Thoracic aorta (tissue), 2 donors: Measurements from ENCODE around the gene EEPD1. TPM values are rescaled to one million over a fixed set of nuclear protein-coding genes. Genes with fewer than 3 reads are reported as not detected.

Experiments used
- ATAC-seq: fragments of 150-250 bp; one replicate; pipeline ENCODE4 v1.8.0; 2017; ENCODE audit warnings: low read depth; ENCODE audit not compliant: insufficient number of reproducible peaks, low FRiP score
- DNase-seq: peaks from one replicate; pipeline ENCODE4 v3.0.0-alpha.2; 2020; ENCODE audit warnings: low spot score
- H3K27ac ChIP-seq, 2 donors: fragments of 200-600 bp; sonication (generic); 1 replicate in 1 of 2; 2 replicates in 1 of 2; pipeline ENCODE4 v1.5.1; 2016; ENCODE audit warnings: mild to moderate bottlenecking in 2 of 2, moderate library complexity in 2 of 2
- H3K27me3 ChIP-seq: fragments of 200-600 bp; sonication (generic); replicated peaks from 2 replicates; pipeline ENCODE4 v1.6.0; 2016; ENCODE audit warnings: mild to moderate bottlenecking; ENCODE audit not compliant: insufficient read depth
- H3K36me3 ChIP-seq: fragments of 200-600 bp; sonication (generic); one replicate; pipeline ENCODE4 v1.5.1; 2016
- H3K4me1 ChIP-seq, 2 donors: fragments of 200-600 bp; sonication (generic); 1 replicate in 1 of 2; 2 replicates in 1 of 2; pipeline versions ENCODE4 v1.5.1 to v1.6.0; 2016; ENCODE audit warnings: low read depth in 2 of 2, mild to moderate bottlenecking in 1 of 2; ENCODE audit not compliant: control insufficient read depth in 1 of 2
- H3K4me3 ChIP-seq: fragments of 200-600 bp; sonication (generic); 2 replicates; pipeline ENCODE4 v1.5.1; 2016; ENCODE audit warnings: mild to moderate bottlenecking
- H3K9me3 ChIP-seq: fragments of 200-600 bp; sonication (generic); 2 replicates; pipeline ENCODE4 v1.5.1; 2016
- CTCF ChIP-seq: fragments of 200-600 bp; sonication (generic); IDR thresholded peaks from one replicate; pipeline ENCODE4 v1.5.1; 2019; ENCODE audit warnings: antibody characterized with exemption
- total RNA-seq, 2 donors: library from RNA; depleted of rRNA; stranded (reverse); fragments of >200 nt; gene quantifications; one replicate each; pipeline versions ENCODE4 v1.1.0 to v1.2.3, GENCODE V29; 2016

The EEPD1 gene
- total RNA-seq, 2 donors from 2014 or later: 14.6 to 17.4 TPM

GRCh38 chr7:36275735-36276284 is 122.8 kb downstream of the EEPD1 start:
- H3K4me1 ChIP-seq: peaks cover 15 to 59% of the 10 kb centered on the region in 2 donors
- no peaks in the 10 kb centered on the region for H3K9me3 ChIP-seq
- no peak for ATAC-seq
- no peak overlapping the region for H3K27ac ChIP-seq
- no peak for TF ChIP-seq CTCF
- no peak overlapping the region for H3K4me3 ChIP-seq
- H3K36me3 ChIP-seq: no peaks in the 10 kb centered on the region
- no peaks in the 10 kb centered on the region for H3K27me3 ChIP-seq
- no peak for DNase-seq

GRCh38 chr7:36276428-36277248 is 123.6 kb downstream of the EEPD1 start:
- H3K9me3 ChIP-seq: no peaks in the 10 kb centered on the region
- H3K27me3 ChIP-seq: no peaks in the 10 kb centered on the region
- TF ChIP-seq CTCF: no peak
- H3K27ac ChIP-seq: no peak overlapping the region
- no peak for ATAC-seq
- no peak overlapping the region for H3K4me3 ChIP-seq
- no peak for DNase-seq
- no peaks in the 10 kb centered on the region for H3K36me3 ChIP-seq
- peaks cover 23 to 67% of the 10 kb centered on the region in 2 donors for H3K4me1 ChIP-seq

GRCh38 chr7:36277249-36277542 is 124.1 kb downstream of the EEPD1 start:
- Histone ChIP-seq H3K4me1 (peaks cover 25 to 72% of the 10 kb centered on the region in 2 donors), H3K27me3 (no peaks in the 10 kb centered on the region), H3K9me3 (no peaks in the 10 kb centered on the region), H3K36me3 (no peaks in the 10 kb centered on the region), H3K27ac (no peak overlapping the region), H3K4me3 (no peak overlapping the region)
- TF ChIP-seq CTCF: no peak
- DNase-seq (no peak), ATAC-seq (no peak)

GRCh38 chr7:36278069-36278619 is 125.1 kb downstream of the EEPD1 start:
- no peaks in the 10 kb centered on the region for H3K9me3 ChIP-seq
- H3K36me3 ChIP-seq: no peaks in the 10 kb centered on the region
- H3K27ac ChIP-seq: no peak overlapping the region
- no peaks in the 10 kb centered on the region for H3K27me3 ChIP-seq
- DNase-seq (no peak), ATAC-seq (no peak)
- peaks cover 25 to 64% of the 10 kb centered on the region in 2 donors for H3K4me1 ChIP-seq
- no peak overlapping the region for H3K4me3 ChIP-seq
- no peak for TF ChIP-seq CTCF

- ATAC-seq: no peak
- no peak for TF ChIP-seq CTCF
- no peak overlapping the region for H3K27ac ChIP-seq
Observed at GRCh38 chr7:36278620-36279172, 125.6 kb downstream of the EEPD1 start.

More at GRCh38 chr7:36278620-36279172, 125.6 kb downstream of the EEPD1 start:
- Histone ChIP-seq H3K36me3 (no peaks in the 10 kb centered on the region), H3K27me3 (no peaks in the 10 kb centered on the region), H3K4me1 (peaks cover 24 to 60% of the 10 kb centered on the region in 2 donors), H3K4me3 (no peak overlapping the region), H3K9me3 (no peaks in the 10 kb centered on the region)
- DNase-seq: no peak
